Right lobe of liver (tissue), 6 donors: ENCODE measurements around the gene ULBP2. TPM values are rescaled to one million over a fixed set of nuclear protein-coding genes. Genes with fewer than 3 reads are reported as not detected.

Experiments
- ATAC-seq, 4 donors: fragments of 200-7000 bp; cut with Tn5 transposase; one replicate each; pipeline ENCODE4 v1.9.1; 2020; ENCODE audit warnings: mild to moderate bottlenecking in 4 of 4, moderate library complexity in 4 of 4
- DNase-seq, 3 donors: peaks; one replicate each; pipeline ENCODE4 v3.0.0-alpha.2; 2020
- H3K27ac ChIP-seq, 3 donors: fragments of 200-600 bp; one replicate each; pipeline ENCODE4 v1.8.0; 2022
- H3K27me3 ChIP-seq, 2 donors: fragments of 200-600 bp; one replicate each; pipeline ENCODE4 v1.8.0; 2022
- H3K36me3 ChIP-seq, 4 donors: fragments of 200-600 bp; sonication (generic) in 1 of 4; one replicate each; pipeline versions ENCODE4 v1.5.1 to v1.8.0; 2017 to 2022; ENCODE audit warnings: control low read depth in 1 of 4
- H3K4me1 ChIP-seq, 4 donors: fragments of 200-600 bp; sonication (generic) in 1 of 4; one replicate each; pipeline versions ENCODE4 v1.5.1 to v1.8.0; 2017 to 2022; ENCODE audit warnings: control low read depth in 1 of 4
- H3K4me3 ChIP-seq, 3 donors: fragments of 200-600 bp; one replicate each; pipeline ENCODE4 v1.8.0; 2022
- H3K9me3 ChIP-seq, 4 donors: fragments of 200-600 bp; sonication (generic) in 1 of 4; one replicate each; pipeline versions ENCODE4 v1.5.1 to v1.8.0; 2017 to 2022; ENCODE audit warnings: control low read depth in 1 of 4
- CTCF ChIP-seq, 4 donors: fragments of 200-600 bp in 3 of 4; fragments of 450-650 bp in 1 of 4; IDR thresholded peaks; one replicate each; pipeline versions ENCODE4 v1.5.1 to v1.8.0; 2016 to 2022; ENCODE audit warnings: antibody characterized with exemption in 4 of 4, mild to moderate bottlenecking in 2 of 4
- POLR2A ChIP-seq: fragments of 450-650 bp; IDR thresholded peaks from one replicate; pipeline ENCODE4 v1.6.1; 2017; ENCODE audit warnings: antibody characterized with exemption, mild to moderate bottlenecking
- WGBS: methylation state at CpG from one replicate; pipeline ENCODE4 v1.1.6; 2018; ENCODE audit warnings: low coverage, low lambda C conversion rate; ENCODE audit not compliant: insufficient coverage; ENCODE audit errors: missing lambda C conversion rate; 5-methylcytosine and 5-hydroxymethylcytosine counted together
- intact Hi-C, 2 donors: fragments of 100-400 bp; cut with DNase I; formaldehyde crosslinking; loops; one replicate each; pipeline versions ENCODE4 v1.11.2 to v1.14.1; 2022
- total RNA-seq, 6 experiments: library from RNA; depleted of rRNA in 2 of 6; stranded (reverse); fragments of >200 nt in 2 of 6; fragmentation: NEBNext Ultra II Directional in 3 of 6; extraction: Animal tissue kit (Norgen Biotek cat#: 25700) in 3 of 6; gene quantifications; one replicate each; pipeline versions ENCODE4 v1.1.0 to v1.2.4, GENCODE V29; 2016 to 2023
- donor health status: DM: no; HTN: yes; CAD: no.
- donor health status: DM: no; HTN: no; CAD: no.
- donor health status: DM: no; HTN: no; CAD: no.
- donor health status: DM: no; HTN: yes; CAD: no.
- donor health status: DM: no; HTN: yes; CAD: no.

The ULBP2 gene
- total RNA-seq, 6 experiments from 2014 or later = 0.20 to 1.1 (median 0.26) TPM

- no peak overlapping the region for H3K4me3 ChIP-seq
- WGBS = 83% methylated on average over 7 of the region's 13 CpGs
- no peak for DNase-seq
These were observed 37.0 kb upstream of the ULBP2 start for GRCh38 chr6:149904661-149905370.

GRCh38 chr6:149905371-149905910, 36.4 kb upstream of the ULBP2 start:
- H3K4me3 ChIP-seq = no peak overlapping the region
- no peaks in the 10 kb centered on the region for H3K9me3 ChIP-seq
- no peaks in the 10 kb centered on the region for H3K36me3 ChIP-seq
- DNase-seq (no peak), ATAC-seq (peak in 2 of 4 donors; percentile 22 to 28)
- no peaks in the 10 kb centered on the region for H3K4me1 ChIP-seq
- intact Hi-C loops = no loop called here
- H3K27me3 ChIP-seq = no peaks in the 10 kb centered on the region
- no peak overlapping the region for H3K27ac ChIP-seq
- TF ChIP-seq CTCF (IDR thresholded peaks at IDR 0.05) (no peak), POLR2A (no peak)
- no CpG with 5 or more reads among the region's 18 CpGs for WGBS

More at GRCh38 chr6:149904661-149905370, 37.0 kb upstream of the ULBP2 start:
- intact Hi-C loops = no loop called here
- no peak for ATAC-seq
- Histone ChIP-seq H3K27me3 (no peaks in the 10 kb centered on the region), H3K9me3 (no peaks in the 10 kb centered on the region), H3K4me1 (no peaks in the 10 kb centered on the region), H3K36me3 (no peaks in the 10 kb centered on the region), H3K27ac (no peak overlapping the region)
- no peak for TF ChIP-seq POLR2A
- no peak for TF ChIP-seq CTCF (IDR thresholded peaks at IDR 0.05)

GRCh38 chr6:149905911-149906371, 35.9 kb upstream of the ULBP2 start:
- intact Hi-C loops = no loop called here
- ATAC-seq = no peak
- WGBS = 73% methylated on average over 4 of the region's 6 CpGs

GRCh38 chr6:149906405-149906804, 35.4 kb upstream of the ULBP2 start:
- intact Hi-C loops = no loop called here
- DNase-seq (peak in 1 of 3 donors; percentile 11), ATAC-seq (no peak)
- Histone ChIP-seq H3K27me3 (no peaks in the 10 kb centered on the region), H3K4me1 (no peaks in the 10 kb centered on the region), H3K36me3 (no peaks in the 10 kb centered on the region), H3K9me3 (no peaks in the 10 kb centered on the region), H3K27ac (no peak overlapping the region), H3K4me3 (no peak overlapping the region)
- TF ChIP-seq CTCF (IDR thresholded peaks at IDR 0.05) (no peak), POLR2A (no peak)
- no CpG with 5 or more reads among the region's 4 CpGs for WGBS

More at GRCh38 chr6:149905911-149906371, 35.9 kb upstream of the ULBP2 start:
- Histone ChIP-seq H3K27me3 (no peaks in the 10 kb centered on the region), H3K4me1 (no peaks in the 10 kb centered on the region), H3K9me3 (no peaks in the 10 kb centered on the region), H3K4me3 (no peak overlapping the region), H3K27ac (no peak overlapping the region), H3K36me3 (no peaks in the 10 kb centered on the region)
- TF ChIP-seq POLR2A (no peak), CTCF (IDR thresholded peaks at IDR 0.05) (no peak)
- peak in 1 of 3 donors; percentile 42 for DNase-seq
